ENCODE measurements around the gene ENPEP. TPM values are rescaled to one million over a fixed set of nuclear protein-coding genes. Genes with fewer than 3 reads are reported as not detected.

The ENPEP gene
- total and polyA plus RNA-seq, 12 donors: 2.5 to 9.0 (median 4.9) TPM

- Histone ChIP-seq H3K27ac (peak overlapping the region in 3 of 5 donors; percentile 49 to 70 (median 58)), H3K36me3 (replicated peaks in 1 of 2) (no peaks in the 10 kb centered on the region), H3K27me3 (no peaks in the 10 kb centered on the region), H3K9me3 (replicated peaks in 1 of 3) (no peaks in the 10 kb centered on the region), H3K4me3 (peak overlapping the region in 2 of 4 donors; percentile 44 to 62), H3K4me1 (replicated peaks in 1 of 2) (peaks cover 0 to 8% of the 10 kb centered on the region in 2 donors)
- WGBS, 4 donors: 42 to 50% (median 44%) methylated on average over 5 of the region's 5 CpGs
- TF ChIP-seq POLR2A (IDR thresholded peaks at IDR 0.05) (no peak), CTCF (IDR thresholded peaks at IDR 0.05) (no peak)
- intact Hi-C loops (cut with DNase I): loop anchor here (2.0 to 5.0 kb wide), 2 partner anchors 511 to 513 kb away; no protein-coding TSS in a partner anchor
- peak in 1 of 7 donors; percentile 5 for DNase-seq
Observed at GRCh38 chr4:110515676-110516075, 39.7 kb downstream of the ENPEP start.

- TF ChIP-seq POLR2A (IDR thresholded peaks at IDR 0.05): no peak
- peak; percentile 72 to 82 (median 76) for TF ChIP-seq CTCF (IDR thresholded peaks at IDR 0.05)
- Histone ChIP-seq H3K27ac (peak overlapping the region in 3 of 5 donors; percentile 58 to 70 (median 64)), H3K4me1 (replicated peaks in 1 of 2) (peaks cover 0 to 8% of the 10 kb centered on the region in 2 donors), H3K9me3 (replicated peaks in 1 of 3) (no peaks in the 10 kb centered on the region), H3K4me3 (peak overlapping the region in 2 of 4 donors; percentile 44 to 62), H3K36me3 (replicated peaks in 1 of 2) (no peaks in the 10 kb centered on the region), H3K27me3 (no peaks in the 10 kb centered on the region)
- peak; percentile 78 to 91 (median 86) for DNase-seq
- intact Hi-C loops (cut with DNase I): loop anchor here in 1 of 2 donors (5.0 kb wide), 1 partner anchor 514 kb away; no protein-coding TSS in a partner anchor
- 8 to 13% (median 12%) methylated on average over 8 of the region's 8 CpGs for WGBS, 4 donors
Observed at GRCh38 chr4:110516106-110516922, 40.4 kb downstream of the ENPEP start.

- Histone ChIP-seq H3K36me3 (replicated peaks in 1 of 2) (no peaks in the 10 kb centered on the region), H3K4me1 (replicated peaks in 1 of 2) (peaks cover 0 to 8% of the 10 kb centered on the region in 2 donors), H3K27ac (no peak overlapping the region), H3K9me3 (replicated peaks in 1 of 3) (no peaks in the 10 kb centered on the region), H3K27me3 (no peaks in the 10 kb centered on the region), H3K4me3 (no peak overlapping the region)
- intact Hi-C loops (cut with DNase I): loop anchor here in 1 of 2 donors (5.0 kb wide), 1 partner anchor 517 kb away; no protein-coding TSS in a partner anchor
- 60 to 73% (median 67%) methylated on average over 2 of the region's 2 CpGs for WGBS, 4 donors
- DNase-seq: peak in 4 of 7 donors; percentile 25 to 41 (median 40)
- TF ChIP-seq POLR2A (IDR thresholded peaks at IDR 0.05): no peak
- TF ChIP-seq CTCF (IDR thresholded peaks at IDR 0.05): peak; percentile 53 to 82 (median 62)
Observed at GRCh38 chr4:110518889-110519490, 43.0 kb downstream of the ENPEP start.

- no peak for DNase-seq
- Histone ChIP-seq H3K4me1 (replicated peaks in 1 of 2) (peaks cover 0 to 2% of the 10 kb centered on the region in 2 donors), H3K36me3 (replicated peaks in 1 of 2) (no peaks in the 10 kb centered on the region), H3K27ac (no peak overlapping the region), H3K4me3 (no peak overlapping the region), H3K27me3 (no peaks in the 10 kb centered on the region), H3K9me3 (replicated peaks in 1 of 3) (no peaks in the 10 kb centered on the region)
- intact Hi-C loops (cut with DNase I): no loop called here
- WGBS, 4 donors: 63 to 90% (median 69%) methylated on average over 2 of the region's 2 CpGs
- TF ChIP-seq POLR2A (IDR thresholded peaks at IDR 0.05) (no peak), CTCF (IDR thresholded peaks at IDR 0.05) (no peak)
Observed at GRCh38 chr4:110520886-110521285, 44.9 kb downstream of the ENPEP start.

Measured in adrenal gland (tissue), 12 donors.